Lung microvascular endothelial cell (primary cell): ENCODE results near the gene ATP5F1B. TPM values are rescaled to one million over a fixed set of nuclear protein-coding genes. Genes with fewer than 3 reads are reported as not detected.
"Not testable (repeated sequence)": the region's sequence is repeated elsewhere in the genome, so short reads cannot be mapped to it uniquely, and the experiment has no call there.

Source experiments
- DNase-seq, 2 donors: peaks; one replicate each; pipeline versions ENCODE4 v3.0.0 to v3.0.0-alpha.2; 2010; ENCODE audit warnings: low read depth in 2 of 2
- total RNA-seq: library from RNA; depleted of rRNA; stranded (reverse); fragments of >200 nt; gene quantifications from 2 replicates; pipeline ENCODE4 v1.2.1, GENCODE V29; 2014

The ATP5F1B gene
- total RNA-seq: 444 and 495 TPM in 2 replicates

GRCh38 chr12:56645717-56646446 lies at the start of gene ATP5F1B:
ATP5F1B (minus strand) TSS chr12:56645984; CDS start chr12:56645963, 21 bp downstream.
- DNase-seq: peak; percentile 100

- no peak for DNase-seq
Measured at GRCh38 chr12:56694161-56694560, 48.4 kb upstream of the ATP5F1B start.

- DNase-seq: no peak
Measured at GRCh38 chr12:56688846-56689109, 43.0 kb upstream of the ATP5F1B start.

- DNase-seq: peak; percentile 97 to 99
Measured at GRCh38 chr12:56688129-56688845, 42.5 kb upstream of the ATP5F1B start, which contains the start of gene PTGES3. PTGES3 (minus strand) TSS chr12:56688284; CDS start chr12:56687999, 285 bp downstream.

- DNase-seq: peak; percentile 45 to 52
Measured at GRCh38 chr12:56687223-56688128, 41.7 kb upstream of the ATP5F1B start.

- DNase-seq: no peak
Measured at GRCh38 chr12:56684745-56685359, 39.1 kb upstream of the ATP5F1B start.

GRCh38 chr12:56682323-56682722 lies 36.5 kb upstream of the ATP5F1B start:
- no peak for DNase-seq

- no peak for DNase-seq
Measured at GRCh38 chr12:56679883-56680575, 34.2 kb upstream of the ATP5F1B start.

GRCh38 chr12:56678852-56679251 lies 33.1 kb upstream of the ATP5F1B start:
- no peak for DNase-seq

- DNase-seq: no peak
Measured at GRCh38 chr12:56677680-56678079, 31.9 kb upstream of the ATP5F1B start.

GRCh38 chr12:56676851-56677580 lies 31.2 kb upstream of the ATP5F1B start:
- DNase-seq: no peak

- no peak for DNase-seq
Measured at GRCh38 chr12:56671608-56672007, 25.8 kb upstream of the ATP5F1B start.

GRCh38 chr12:56670836-56671235 lies 25.1 kb upstream of the ATP5F1B start:
- no peak for DNase-seq

- no peak for DNase-seq
Measured at GRCh38 chr12:56668197-56668457, 22.3 kb upstream of the ATP5F1B start.

GRCh38 chr12:56661979-56662638 lies 16.3 kb upstream of the ATP5F1B start:
- no peak for DNase-seq

- DNase-seq: no peak
Measured at GRCh38 chr12:56661560-56661959, 15.8 kb upstream of the ATP5F1B start.

- no peak for DNase-seq
Measured at GRCh38 chr12:56658921-56659320, 13.1 kb upstream of the ATP5F1B start.

- DNase-seq: no peak
Measured at GRCh38 chr12:56657416-56658379, 11.9 kb upstream of the ATP5F1B start.

- not testable (repeated sequence) for DNase-seq
Measured at GRCh38 chr12:56653781-56654180, 8.0 kb upstream of the ATP5F1B start.
